HG02763 (cell line): ENCODE data around the gene SLC30A5.
"Not testable (repeated sequence)": the region's sequence is repeated elsewhere in the genome, so short reads cannot be mapped to it uniquely, and the experiment has no call there.

Experiments
- ATAC-seq: cut with Tn5 transposase; IDR thresholded peaks from one replicate; pipeline ENCODE4 v1.9.1; 2021; ENCODE audit warnings: mild to moderate bottlenecking, moderate library complexity; ENCODE audit not compliant: unreplicated experiment

SLC30A5 gene

DNA sequence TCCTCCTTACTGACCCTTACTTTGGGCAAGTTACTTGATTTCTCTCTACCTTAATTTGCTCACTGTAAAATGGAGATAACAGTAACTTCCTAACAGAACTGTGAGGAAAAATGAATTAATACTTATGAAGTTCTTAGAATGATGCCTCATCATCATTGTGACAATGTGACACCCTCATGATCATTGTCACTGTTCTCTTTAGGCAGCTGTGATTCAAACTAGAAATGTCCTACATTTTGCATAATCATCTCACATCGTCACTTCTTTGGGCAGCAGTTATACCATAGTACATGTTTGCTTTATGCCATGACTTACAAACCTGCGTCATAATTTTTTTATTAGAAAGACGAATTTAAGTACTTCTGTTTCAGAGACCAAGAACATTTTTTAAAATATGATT is 9.7 kb downstream of the SLC30A5 start:
- ATAC-seq: no peak

DNA sequence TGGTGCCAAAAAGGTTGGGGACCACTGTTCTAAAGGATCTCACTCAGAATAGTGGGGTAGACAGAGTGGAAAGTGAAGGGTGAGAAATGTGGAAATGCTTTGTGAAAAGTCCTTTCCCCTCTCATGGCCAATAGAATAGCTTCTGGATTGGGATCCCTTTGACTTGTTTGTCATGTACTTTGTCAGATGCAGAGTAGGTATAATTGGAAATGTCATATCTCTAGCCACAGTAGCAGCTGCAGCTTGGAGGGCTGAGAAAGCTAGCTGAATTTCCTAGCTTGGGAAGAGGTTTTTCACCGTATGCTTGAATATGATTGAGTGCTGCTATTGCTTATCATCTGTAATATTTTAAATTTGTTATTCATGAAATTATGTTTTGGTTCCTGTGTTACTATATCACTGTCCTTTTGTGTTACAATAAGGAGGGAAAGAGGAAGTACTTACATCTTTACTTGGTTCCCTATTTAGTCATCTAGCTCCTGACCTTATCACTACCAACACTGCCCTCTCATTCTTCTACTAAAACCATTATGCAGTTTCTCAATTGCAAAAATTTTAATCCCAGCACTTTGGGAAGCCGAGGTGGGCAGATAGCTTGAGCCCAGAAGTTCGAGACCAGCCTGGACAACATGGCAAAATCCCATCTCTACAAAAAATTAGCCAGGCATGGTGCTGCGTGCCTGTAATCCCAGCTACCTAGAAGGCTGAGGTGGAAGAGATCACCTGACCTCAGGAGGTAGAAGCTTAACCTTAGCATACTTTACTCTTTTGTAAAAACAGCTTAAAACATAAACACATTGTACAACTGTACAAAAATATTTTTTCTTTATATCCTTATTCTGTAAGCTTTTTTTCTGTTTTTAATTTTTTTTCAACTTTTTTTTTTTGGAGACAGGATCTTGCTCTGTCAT is 12.4 kb downstream of the SLC30A5 start:
- peak; percentile 58 for ATAC-seq

DNA sequence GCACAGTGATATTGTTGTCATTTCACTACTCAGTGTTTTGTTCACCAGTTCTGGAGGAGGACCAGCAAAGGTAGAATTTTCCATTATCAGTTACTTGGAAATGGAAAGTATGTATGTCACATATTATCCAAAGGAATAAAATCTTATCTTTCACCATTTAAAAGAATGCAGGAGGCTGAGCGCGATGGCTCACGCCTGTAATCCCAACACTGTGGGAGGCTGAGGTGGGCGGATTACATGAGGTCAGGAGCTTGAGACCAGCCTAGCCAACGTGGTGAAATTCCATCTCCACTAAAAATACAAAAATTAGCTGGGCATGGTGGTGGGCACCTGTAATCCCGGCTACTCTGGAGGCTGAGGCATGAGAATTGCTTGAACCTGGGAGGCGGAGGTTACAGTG is 14.6 kb downstream of the SLC30A5 start:
- not testable (repeated sequence) for ATAC-seq

DNA sequence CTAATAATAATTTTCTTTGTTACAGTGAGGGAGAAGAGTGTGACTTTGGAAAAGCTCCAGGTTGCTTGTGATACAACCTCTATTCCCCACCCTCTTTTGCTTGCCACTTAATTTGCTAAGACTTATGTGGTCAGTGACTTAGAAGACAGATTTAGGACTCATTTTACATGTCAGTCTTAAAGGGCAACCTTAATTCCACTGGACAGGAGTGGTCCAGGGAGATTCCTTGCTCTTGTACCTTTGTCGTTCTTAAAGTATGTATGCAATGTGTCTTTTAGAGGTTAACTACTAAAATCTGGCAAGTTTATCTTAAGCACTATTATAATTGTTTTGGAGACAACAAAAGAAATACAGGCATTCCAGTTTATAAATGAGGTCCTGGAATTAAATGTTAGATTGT is 20.0 kb downstream of the SLC30A5 start:
- ATAC-seq: no peak

DNA sequence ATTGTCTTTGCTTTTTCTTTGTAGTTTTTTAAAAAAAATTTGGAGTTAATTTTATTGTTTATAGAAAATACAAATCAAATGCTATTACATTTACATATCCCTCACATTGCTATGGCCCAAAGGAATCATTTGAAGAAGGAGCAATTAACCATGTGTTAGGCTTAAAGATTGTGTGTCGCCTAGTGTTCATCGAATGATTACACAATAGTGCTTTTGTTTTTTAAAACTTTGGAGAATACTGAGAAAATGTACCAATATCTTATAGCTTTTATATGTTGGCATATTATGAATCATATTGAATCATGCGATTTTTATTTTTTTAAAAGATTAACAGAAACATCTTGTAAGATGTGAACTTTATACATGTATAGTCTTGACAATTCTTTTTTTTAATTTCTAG is 21.7 kb downstream of the SLC30A5 start:
- no peak for ATAC-seq

DNA sequence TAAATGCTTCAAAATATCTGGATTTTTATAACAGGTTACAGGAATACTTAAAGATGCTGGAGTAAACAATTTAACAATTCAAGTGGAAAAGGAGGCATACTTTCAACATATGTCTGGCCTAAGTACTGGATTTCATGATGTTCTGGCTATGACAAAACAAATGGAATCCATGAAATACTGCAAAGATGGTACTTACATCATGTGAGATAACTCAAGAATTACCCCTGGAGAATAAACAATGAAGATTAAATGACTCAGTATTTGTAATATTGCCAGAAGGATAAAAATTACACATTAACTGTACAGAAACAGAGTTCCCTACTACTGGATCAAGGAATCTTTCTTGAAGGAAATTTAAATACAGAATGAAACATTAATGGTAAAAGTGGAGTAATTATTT is 35.6 kb downstream of the SLC30A5 start:
- ATAC-seq: no peak

DNA sequence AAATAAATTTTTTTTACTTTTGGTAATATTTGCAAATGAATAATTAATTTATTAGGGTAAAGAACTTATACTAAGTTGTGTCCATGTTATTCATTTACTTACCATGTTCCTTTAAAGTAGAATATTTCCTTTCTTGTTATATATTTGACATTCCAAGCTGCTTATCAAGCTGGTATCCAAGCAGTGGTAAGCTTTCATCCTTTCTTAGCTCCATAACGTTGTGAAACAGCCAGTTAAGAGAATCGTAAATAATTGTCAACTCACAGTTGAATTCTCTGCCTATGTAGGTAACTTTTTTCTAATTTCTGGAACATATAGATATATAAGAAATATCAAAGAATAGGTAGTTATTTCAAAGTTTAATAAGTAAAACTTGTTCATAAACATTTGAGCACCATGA is 36.4 kb downstream of the SLC30A5 start:
- ATAC-seq: no peak

DNA sequence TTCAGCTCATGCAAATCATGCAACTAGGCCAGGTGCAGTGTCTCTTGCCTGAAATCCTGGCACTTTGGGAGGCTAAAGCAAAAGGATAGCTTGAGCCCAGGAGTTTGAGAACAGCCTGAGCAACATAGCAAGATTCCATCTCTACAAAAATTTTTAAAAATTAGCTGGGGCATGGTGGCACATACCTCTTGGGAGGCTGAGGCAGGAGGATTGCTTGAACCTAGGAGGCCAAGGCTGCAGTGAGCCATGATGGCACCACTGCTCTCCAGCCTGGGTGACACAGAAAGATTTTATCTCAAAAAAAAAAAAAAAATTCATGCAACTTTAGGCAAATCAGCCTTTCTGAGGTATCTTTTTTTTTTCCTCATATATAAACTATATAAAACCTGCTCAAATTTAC is 37.5 kb downstream of the SLC30A5 start:
- ATAC-seq: no peak

DNA sequence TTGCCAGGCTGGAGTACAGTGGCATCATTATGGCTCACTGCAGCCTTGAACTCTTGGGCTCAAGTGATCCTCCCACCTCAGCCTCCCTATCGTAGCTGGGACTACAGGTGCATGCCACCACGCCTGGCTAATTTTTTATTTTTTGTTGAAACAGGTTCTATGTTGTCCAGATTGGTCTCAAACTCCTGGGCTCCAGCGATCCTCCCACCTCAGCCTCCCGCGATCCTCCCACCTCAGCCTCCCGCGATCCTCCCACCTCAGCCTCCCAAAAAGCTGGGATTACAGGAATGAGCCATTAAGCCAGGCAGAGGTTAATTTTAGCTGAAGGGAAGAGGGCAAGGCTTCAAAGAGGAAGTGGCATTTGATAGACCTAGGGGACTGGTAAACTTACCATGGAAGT is 40.3 kb downstream of the SLC30A5 start:
- ATAC-seq: no peak

DNA sequence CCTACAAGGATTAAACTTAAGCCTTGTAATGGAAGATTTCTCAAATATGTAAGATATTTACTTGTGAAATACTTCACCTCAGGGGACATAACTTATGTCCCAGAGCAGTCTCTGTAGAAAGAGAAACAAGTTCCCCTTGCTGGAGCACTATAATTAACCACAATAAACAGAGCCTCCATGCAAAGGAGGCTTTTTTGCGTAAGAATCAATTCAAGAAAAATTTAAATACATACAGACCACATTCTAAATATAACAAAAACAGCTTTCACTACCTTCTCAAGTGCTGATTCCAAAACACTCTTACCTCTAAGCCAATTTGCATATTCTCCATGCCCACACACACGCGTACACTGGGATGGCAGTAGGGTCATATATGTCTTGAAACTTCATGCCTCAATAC is 42.5 kb downstream of the SLC30A5 start:
- peak; percentile 83 for ATAC-seq

DNA sequence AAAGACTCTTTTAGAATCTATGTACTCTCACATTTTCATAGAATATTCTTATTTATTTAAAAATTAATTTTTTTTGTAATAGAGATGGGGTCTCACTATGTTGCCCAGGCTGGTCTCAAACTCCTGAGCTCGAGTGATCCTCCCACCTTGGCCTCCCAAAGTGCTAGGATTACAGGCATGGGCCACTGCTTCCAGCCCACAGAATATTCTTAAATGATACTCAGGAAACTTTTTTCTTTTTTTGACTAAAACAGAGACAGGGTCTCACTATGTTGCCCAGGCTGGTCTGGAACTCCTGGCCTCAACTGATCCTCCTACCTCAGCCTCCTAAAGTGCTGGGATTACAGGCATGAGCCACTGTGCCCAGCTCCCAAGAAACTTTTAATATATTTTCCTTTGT is 43.4 kb downstream of the SLC30A5 start:
- ATAC-seq: not testable (repeated sequence)

DNA sequence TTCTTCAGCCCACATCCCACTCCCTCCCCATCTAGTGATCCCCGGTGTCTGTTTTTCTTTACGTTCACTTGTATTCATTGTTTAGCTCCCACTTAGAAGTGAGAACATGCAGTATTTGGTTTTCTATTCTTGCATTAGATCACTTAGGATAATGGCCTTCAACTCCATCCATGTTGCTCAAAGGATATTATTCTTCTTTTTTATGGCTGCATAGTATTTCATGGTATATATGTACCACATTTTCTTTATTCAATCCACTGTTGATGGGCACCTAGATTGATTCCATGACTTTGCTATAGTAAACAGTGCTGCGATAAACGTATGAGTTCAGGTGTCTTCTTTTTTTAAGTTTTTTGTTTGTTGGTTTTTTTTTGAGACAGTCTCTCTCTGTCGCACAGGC is 44.0 kb downstream of the SLC30A5 start:
- ATAC-seq: no peak

DNA sequence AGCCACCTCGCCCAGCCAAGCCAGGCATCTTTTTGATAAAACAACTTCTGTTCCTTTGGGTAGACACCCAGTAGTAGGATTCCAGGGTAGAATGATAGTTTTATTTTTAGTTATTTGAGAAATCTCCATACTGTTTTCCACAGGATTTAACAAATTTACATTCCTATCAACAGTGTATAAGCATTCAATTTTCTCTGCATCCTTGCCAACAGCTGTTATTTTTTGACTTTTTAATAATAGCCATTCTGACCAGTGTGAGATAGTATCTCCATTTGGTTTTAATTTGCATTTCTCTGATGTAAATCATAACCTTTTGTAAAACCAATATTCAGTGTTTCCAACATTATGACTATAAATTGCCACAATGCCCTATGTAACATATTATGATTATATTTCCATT is 45.0 kb downstream of the SLC30A5 start:
- no peak for ATAC-seq

DNA sequence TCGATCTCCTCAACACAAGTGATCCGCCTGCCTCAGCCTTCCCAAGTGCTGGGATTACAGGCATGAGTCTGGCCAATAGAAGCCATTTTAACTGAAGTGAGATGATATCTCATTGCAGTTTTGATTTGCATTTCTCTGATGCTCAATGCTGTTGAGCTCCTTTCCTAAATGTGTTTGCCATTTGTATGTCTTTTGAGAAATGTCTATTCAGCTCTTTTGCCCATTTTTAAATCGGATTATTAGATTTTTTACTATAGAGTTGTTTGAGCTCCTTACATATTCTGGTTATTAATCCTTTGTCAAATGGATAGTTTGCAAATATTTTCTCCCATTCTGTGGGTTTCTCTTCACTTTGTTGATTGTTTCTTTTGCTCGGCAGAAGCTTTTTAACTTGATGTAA is 46.4 kb downstream of the SLC30A5 start:
- not testable (repeated sequence) for ATAC-seq

DNA sequence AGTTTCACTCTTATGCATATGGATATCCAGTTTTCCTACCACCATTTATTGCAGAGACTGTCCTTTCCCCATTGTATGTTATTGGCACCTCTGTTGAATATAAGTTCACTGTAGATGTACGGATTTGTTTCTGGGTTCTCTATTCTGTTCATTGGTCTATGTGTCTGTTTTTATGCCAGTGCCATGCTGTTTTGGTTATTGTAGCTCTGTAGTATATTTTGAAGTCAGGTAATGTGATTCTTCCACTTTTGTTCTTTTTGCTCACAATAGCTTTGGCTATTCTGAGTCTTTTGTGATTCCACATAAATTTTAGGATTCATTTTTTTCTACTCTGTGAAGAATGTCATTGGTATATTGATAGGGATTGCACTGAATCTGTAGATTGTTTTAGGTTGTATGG is 47.0 kb downstream of the SLC30A5 start:
- no peak for ATAC-seq

DNA sequence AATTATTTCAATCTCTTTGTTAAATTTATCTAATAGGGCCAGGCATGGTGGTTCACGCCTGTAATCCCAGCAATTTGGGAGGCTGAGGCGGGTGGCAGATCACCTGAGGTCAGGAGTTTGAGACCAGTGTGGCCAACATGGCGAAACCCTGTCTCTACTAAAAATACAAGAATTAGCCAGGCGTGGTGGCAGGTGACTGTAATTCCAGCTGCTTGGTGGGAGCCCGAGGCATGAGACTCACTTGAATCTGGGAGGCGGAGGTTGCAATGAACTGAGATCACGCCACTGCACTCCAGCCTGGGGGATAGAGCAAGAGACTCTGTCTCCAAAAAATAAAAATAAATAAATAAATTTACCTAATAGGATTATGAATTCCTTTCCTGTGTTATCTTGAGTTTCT is 54.8 kb downstream of the SLC30A5 start:
- ATAC-seq: not testable (repeated sequence)

DNA sequence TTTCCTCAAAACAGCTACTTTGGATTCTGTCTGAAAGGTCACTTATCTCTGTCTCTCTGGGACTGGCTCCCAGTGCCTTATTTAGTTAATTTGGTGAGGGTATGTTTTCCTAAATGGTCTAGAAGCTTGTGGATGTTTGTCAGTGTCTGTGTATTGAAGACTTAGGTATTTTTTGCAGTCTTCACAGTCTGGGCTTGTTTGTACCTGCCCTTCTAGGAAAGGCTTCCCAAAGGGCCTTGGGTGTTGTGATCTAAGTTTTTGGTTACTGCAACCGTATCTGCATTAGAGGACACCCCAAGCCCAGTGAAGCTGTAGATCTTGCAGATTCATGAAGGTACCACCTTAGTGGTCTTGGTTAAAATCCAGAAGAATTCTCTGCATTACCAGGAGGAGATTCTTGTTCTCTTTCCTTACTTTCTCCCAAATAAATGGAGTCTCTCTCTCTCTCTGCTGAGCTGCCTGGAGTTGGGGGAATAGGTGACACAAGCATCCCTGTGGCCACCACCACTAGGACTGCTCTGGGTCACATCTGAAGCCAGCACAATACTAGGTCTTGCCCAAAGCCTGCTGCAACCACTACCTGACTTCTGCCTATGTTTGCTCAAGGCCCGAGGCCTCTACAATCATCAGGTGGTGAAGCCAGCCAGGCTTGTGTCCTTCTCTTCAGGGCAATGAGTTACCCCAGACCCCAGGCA is 55.3 kb downstream of the SLC30A5 start:
- no peak for ATAC-seq

DNA sequence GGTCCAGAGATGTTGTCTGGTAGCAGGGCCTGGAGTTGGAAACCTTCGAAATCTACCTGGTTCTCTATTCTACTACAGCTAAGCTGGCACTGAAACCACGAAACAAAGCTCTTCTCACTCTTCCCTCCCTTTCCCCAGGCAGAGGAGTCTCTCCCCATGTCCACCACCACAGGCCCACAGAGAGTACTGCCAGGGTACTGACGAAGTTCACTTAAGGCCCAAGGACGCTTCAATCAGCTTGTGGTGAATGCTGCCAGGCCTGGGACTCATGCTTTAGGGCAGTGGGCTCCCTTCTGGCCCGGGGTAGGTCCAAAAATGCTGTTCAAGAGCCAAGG is 55.8 kb downstream of the SLC30A5 start:
- no peak for ATAC-seq

DNA sequence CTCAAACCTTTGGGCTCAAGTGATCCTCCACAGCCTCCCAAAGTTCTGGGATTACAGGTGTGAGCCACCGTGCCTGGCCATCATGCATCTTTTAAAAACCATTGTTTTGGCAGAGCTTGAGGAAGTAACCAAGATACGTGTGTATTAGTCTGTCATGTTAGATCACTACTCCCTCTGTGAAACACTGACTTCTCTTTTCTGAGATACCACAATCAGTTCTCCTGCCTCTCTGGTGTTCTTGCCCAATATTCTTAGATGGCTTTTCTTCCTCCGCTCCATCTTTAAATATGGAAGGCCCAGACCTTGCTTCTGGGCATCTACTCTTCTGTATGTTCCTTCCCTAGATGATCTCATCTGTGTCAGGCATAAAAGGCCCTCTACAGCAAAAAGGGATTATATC is 58.9 kb downstream of the SLC30A5 start:
- no peak for ATAC-seq

DNA sequence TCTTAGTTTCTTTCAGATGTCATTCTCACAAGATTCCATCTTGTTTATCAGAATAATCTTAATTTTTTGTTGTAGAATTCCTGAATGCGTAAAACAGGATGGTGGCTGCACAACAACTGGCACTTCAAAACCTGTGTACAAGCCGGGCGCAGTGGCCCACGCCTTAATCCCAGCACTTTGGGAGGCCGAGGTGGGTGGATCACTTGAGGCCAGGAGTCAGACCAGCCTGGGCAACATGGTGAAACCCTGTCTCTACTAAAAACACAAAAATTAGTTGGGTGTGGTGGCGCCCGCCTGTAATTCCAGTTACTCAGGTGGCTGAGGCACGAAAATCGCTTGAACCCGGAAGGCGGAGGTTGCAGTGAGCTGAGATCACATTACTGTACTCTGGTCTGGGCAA is 62.6 kb downstream of the SLC30A5 start:
- no peak for ATAC-seq

DNA sequence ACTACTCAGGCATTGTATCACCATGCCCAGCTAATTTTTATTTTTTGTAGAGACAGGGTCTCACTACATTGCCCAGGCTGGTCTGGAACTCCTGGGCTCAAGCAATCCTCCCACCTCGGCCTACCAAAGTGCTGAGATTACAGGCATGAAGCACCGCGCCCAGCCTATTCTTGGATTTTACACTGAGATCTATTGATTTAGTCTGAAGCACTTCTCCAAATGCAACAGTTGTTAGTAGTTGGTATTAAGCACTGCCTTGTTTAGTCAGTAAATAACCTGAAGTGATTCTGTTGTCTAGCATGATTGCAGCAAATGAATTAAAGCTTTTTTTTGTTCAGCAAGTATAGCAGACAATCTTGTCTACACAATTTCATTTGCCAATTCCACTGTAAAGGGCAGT is 64.2 kb downstream of the SLC30A5 start:
- ATAC-seq: no peak

DNA sequence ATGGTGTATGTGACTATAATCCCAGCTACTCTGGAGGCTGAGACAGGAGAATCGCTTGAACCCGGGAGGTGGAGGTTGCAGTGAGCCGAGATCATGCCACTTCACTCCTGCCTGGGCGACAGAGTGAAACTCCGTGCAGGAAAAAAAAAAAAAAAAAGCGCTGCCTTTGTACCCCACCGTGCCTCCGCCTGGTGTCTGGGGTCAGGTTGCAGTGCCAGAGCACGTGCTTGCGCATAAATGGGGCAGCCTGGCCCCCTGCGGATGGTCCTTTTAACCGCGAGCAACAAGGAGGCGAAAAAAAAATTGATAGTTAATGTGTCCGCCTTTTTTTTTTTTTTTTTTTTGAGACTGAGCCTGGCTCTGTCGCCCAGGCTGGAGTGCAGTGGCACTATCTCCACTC is 66.8 kb downstream of the SLC30A5 start:
- ATAC-seq: no peak
